Adrenal gland (tissue), 12 donors: ENCODE results near the gene FOXO3. TPM values are rescaled to one million over a fixed set of nuclear protein-coding genes. Genes with fewer than 3 reads are reported as not detected.
"Not testable (repeated sequence)": the region's sequence is repeated elsewhere in the genome, so short reads cannot be mapped to it uniquely, and the experiment has no call there.

Experiments
- DNase-seq, 7 donors: peaks; one replicate each; pipeline ENCODE4 v3.0.0-alpha.2; 2019 to 2020
- H3K27ac ChIP-seq, 5 donors: fragments of 200-600 bp; sonication (generic) in 4 of 5; 1 replicate in 3 of 5; 2 replicates in 2 of 5; pipeline versions ENCODE4 v1.5.1 to v1.8.0; 2016 to 2020; ENCODE audit warnings: mild to moderate bottlenecking in 1 of 5
- H3K27me3 ChIP-seq: fragments of 200-600 bp; 2 replicates; pipeline ENCODE4 v1.8.0; 2021
- H3K36me3 ChIP-seq, 2 donors: fragments of 200-600 bp; replicated peaks in 1 of 2; 1 replicate in 1 of 2; 2 replicates in 1 of 2; pipeline versions ENCODE4 v1.5.1 to v1.8.0; 2018 to 2022
- H3K4me1 ChIP-seq, 2 donors: fragments of 200-600 bp; replicated peaks in 1 of 2; 1 replicate in 1 of 2; 2 replicates in 1 of 2; pipeline versions ENCODE4 v1.5.1 to v1.8.0; 2018 to 2021
- H3K4me3 ChIP-seq, 4 donors: fragments of 200-600 bp; sonication (generic) in 3 of 4; one replicate each; pipeline ENCODE4 v1.5.1; 2016 to 2018
- H3K9me3 ChIP-seq, 3 donors: fragments of 200-600 bp; sonication (generic) in 1 of 3; replicated peaks in 1 of 3; 1 replicate in 2 of 3; 2 replicates in 1 of 3; pipeline versions ENCODE4 v1.5.1 to v1.8.0; 2016 to 2021
- CTCF ChIP-seq, 6 experiments: fragments of 450-650 bp in 4 of 6; fragments of 200-600 bp in 2 of 6; sonication (generic) in 1 of 6; IDR thresholded peaks; 1 replicate in 5 of 6; 2 replicates in 1 of 6; pipeline versions ENCODE4 v1.5.1 to v1.8.0; 2016 to 2021; ENCODE audit warnings: antibody characterized with exemption in 6 of 6, mild to moderate bottlenecking in 2 of 6, moderate library complexity in 1 of 6
- POLR2A ChIP-seq, 2 donors: fragments of 450-650 bp; IDR thresholded peaks; one replicate each; pipeline ENCODE4 v1.6.1; 2017; ENCODE audit warnings: antibody characterized with exemption in 2 of 2, mild to moderate bottlenecking in 2 of 2, moderate library complexity in 1 of 2
- WGBS, 4 donors: extraction: QIAGEN DNeasy Blood & Tissue Kit in 2 of 4; methylation state at CpG; one replicate each; pipeline versions ENCODE4 v1.1.5 to v1.1.7; 2013 to 2017; 5-methylcytosine and 5-hydroxymethylcytosine counted together
- intact Hi-C, 2 donors: fragments of 100-400 bp; cut with DNase I; formaldehyde crosslinking; loops; one replicate each; pipeline versions ENCODE4 v1.14.1 to v1.15.0; 2022 to 2023
- polyA plus RNA-seq, 3 donors: library from polyadenylated mRNA; stranded (reverse); fragments of 200-250 nt in 2 of 3; fragments of 350-450 nt in 1 of 3; fragmentation: Illumina TruSeq in 1 of 3; extraction: RNeasy Lipid Tissue Mini Kit (QIAGEN cat#74804) in 1 of 3; gene quantifications; one replicate each; pipeline ENCODE4 v1.2.3, GENCODE V29; 2013 to 2014
- total RNA-seq, 9 donors: library from RNA; depleted of rRNA in 4 of 9; stranded (reverse); fragments of >200 nt in 4 of 9; fragments of 120-200 nt in 1 of 9; fragmentation: NEBNext Ultra II Directional in 1 of 9; extraction: Animal tissue kit (Norgen Biotek cat#: 25700) in 1 of 9; gene quantifications; one replicate each; pipeline versions ENCODE4 v1.1.0 to v1.2.4, GENCODE V29; 2013 to 2023
- donor health status: healthy with polysubstance abuse.
- donor health status: Bipolar disorder and iron deficiency.
- donor health status: DM: yes; HTN: yes; CAD: no.
- donor health status: DM: no; HTN: no; CAD: no.
- donor health status: DM: no; HTN: no; CAD: no.
- donor health status: DM: yes; HTN: yes; CAD: no.

The FOXO3 gene
- total and polyA plus RNA-seq, 12 donors = 8.3 to 38.7 (median 23.4) TPM

- Histone ChIP-seq H3K4me3 (no peak overlapping the region), H3K9me3 (no peaks in the 10 kb centered on the region), H3K4me1 (peaks cover 10 to 56% of the 10 kb centered on the region in 2 donors), H3K27me3 (no peaks in the 10 kb centered on the region), H3K36me3 (peaks cover 0 to 8% of the 10 kb centered on the region in 2 donors), H3K27ac (peak overlapping the region in 1 of 5 donors; percentile 47)
- DNase-seq = no peak
- WGBS, 4 donors = 86 to 93% (median 87%) methylated on average over 4 of the region's 4 CpGs
- no peak for TF ChIP-seq CTCF (IDR thresholded peaks at IDR 0.05)
- no peak for TF ChIP-seq POLR2A (IDR thresholded peaks at IDR 0.05)
- intact Hi-C loops = no loop called here
These were observed 99.5 kb downstream of the FOXO3 start for GRCh38 chr6:108660251-108660650.

GRCh38 chr6:108661430-108661829, 100.7 kb downstream of the FOXO3 start:
- Histone ChIP-seq H3K4me3 (no peak overlapping the region), H3K9me3 (no peaks in the 10 kb centered on the region), H3K27me3 (no peaks in the 10 kb centered on the region), H3K36me3 (peaks cover 0 to 8% of the 10 kb centered on the region in 2 donors), H3K4me1 (peaks cover 10 to 44% of the 10 kb centered on the region in 2 donors), H3K27ac (peak overlapping the region in 1 of 5 donors; percentile 47)
- peak in 2 of 7 donors; percentile 27 to 75 for DNase-seq
- TF ChIP-seq CTCF (IDR thresholded peaks at IDR 0.05) (no peak), POLR2A (IDR thresholded peaks at IDR 0.05) (no peak)
- 56 to 77% (median 68%) methylated on average over 1 of the region's 1 CpG for WGBS, 4 donors
- intact Hi-C loops = no loop called here

GRCh38 chr6:108661982-108662381, 101.3 kb downstream of the FOXO3 start:
- TF ChIP-seq CTCF (IDR thresholded peaks at IDR 0.05) = no peak
- no peak for TF ChIP-seq POLR2A (IDR thresholded peaks at IDR 0.05)
- peak overlapping the region in 1 of 5 donors; percentile 45 for H3K27ac ChIP-seq
- peaks cover 0 to 8% of the 10 kb centered on the region in 2 donors for H3K36me3 ChIP-seq
- peaks cover 10 to 39% of the 10 kb centered on the region in 2 donors for H3K4me1 ChIP-seq
- H3K9me3 ChIP-seq = no peaks in the 10 kb centered on the region
- DNase-seq = no peak
- 80 to 90% (median 83%) methylated on average over 2 of the region's 2 CpGs for WGBS, 4 donors
- no peak overlapping the region for H3K4me3 ChIP-seq
- intact Hi-C loops = no loop called here
- H3K27me3 ChIP-seq = no peaks in the 10 kb centered on the region

- intact Hi-C loops = no loop called here
- Histone ChIP-seq H3K27me3 (no peaks in the 10 kb centered on the region), H3K4me3 (no peak overlapping the region), H3K36me3 (peaks cover 0 to 8% of the 10 kb centered on the region in 2 donors), H3K27ac (peak overlapping the region in 1 of 5 donors; percentile 45), H3K9me3 (no peaks in the 10 kb centered on the region), H3K4me1 (peaks cover 10 to 34% of the 10 kb centered on the region in 2 donors)
- DNase-seq = no peak
- TF ChIP-seq POLR2A (IDR thresholded peaks at IDR 0.05) = no peak
- TF ChIP-seq CTCF (IDR thresholded peaks at IDR 0.05) = no peak
- 78 to 82% (median 80%) methylated on average over 2 of the region's 2 CpGs for WGBS, 4 donors
These were observed 102.0 kb downstream of the FOXO3 start for GRCh38 chr6:108662702-108663101.

- peaks cover 10 to 30% of the 10 kb centered on the region in 2 donors for H3K4me1 ChIP-seq
- H3K4me3 ChIP-seq, H3K27me3 ChIP-seq, DNase-seq, intact Hi-C loops, H3K27ac ChIP-seq, H3K9me3 ChIP-seq, H3K36me3 ChIP-seq: not testable (repeated sequence)
- WGBS, 4 donors = 96 to 98% (median 98%) methylated on average over 10 to 27 of the region's 30 CpGs
These were observed 102.9 kb downstream of the FOXO3 start for GRCh38 chr6:108663494-108664064.
